Neural cell (in vitro differentiated cells): ENCODE data around the gene OR52A1. TPM values are rescaled to one million over a fixed set of nuclear protein-coding genes. Genes with fewer than 3 reads are reported as not detected.

Experiments
- H2AFZ ChIP-seq: fragments of 200-600, 300-800 bp; sonication (generic), shearing (Covaris generic); 2 replicates; pipeline ENCODE4 v1.6.0; 2014; ENCODE audit warnings: low read depth, mild to moderate bottlenecking, antibody characterized with exemption, low read length, moderate library complexity
- H3F3A ChIP-seq: fragments of 200-600 bp; shearing (Covaris generic); 2 replicates; pipeline ENCODE4 v1.6.1; 2016; ENCODE audit warnings: mild to moderate bottlenecking, moderate library complexity, mixed read lengths, antibody characterized with exemption, low read length; ENCODE audit not compliant: insufficient read depth, poor library complexity, severe bottlenecking
- H3K27ac ChIP-seq: fragments of 200-600, 300-800 bp; sonication (generic), shearing (Covaris generic); 2 replicates; pipeline ENCODE4 v1.5.1; 2014; ENCODE audit warnings: mild to moderate bottlenecking, low read length, moderate library complexity
- H3K27me3 ChIP-seq: fragments of 300-800, 200-600 bp; sonication (generic), shearing (Covaris generic); 2 replicates; pipeline ENCODE4 v1.6.0; 2014; ENCODE audit warnings: mild to moderate bottlenecking, low read depth, low read length, moderate library complexity; ENCODE audit not compliant: insufficient read depth
- H3K36me3 ChIP-seq: fragments of 300-800, 200-600 bp; sonication (generic), shearing (Covaris generic); 2 replicates; pipeline ENCODE4 v1.5.1; 2014; ENCODE audit warnings: mild to moderate bottlenecking, antibody characterized with exemption, low read length, moderate library complexity; ENCODE audit not compliant: insufficient read depth
- H3K4me2 ChIP-seq: fragments of 300-800, 200-600 bp; sonication (generic), shearing (Covaris generic); 2 replicates; pipeline ENCODE4 v1.6.0; 2014; ENCODE audit warnings: mild to moderate bottlenecking, low read length
- H3K4me3 ChIP-seq: fragments of 300-800, 200-600 bp; sonication (generic), shearing (Covaris generic); 2 replicates; pipeline ENCODE4 v1.5.1; 2014; ENCODE audit warnings: mild to moderate bottlenecking, low read length, moderate library complexity
- H3K79me2 ChIP-seq: fragments of 200-600 bp; shearing (Covaris generic); replicated peaks from 2 replicates; pipeline ENCODE4 v1.6.0; 2014; ENCODE audit warnings: mild to moderate bottlenecking, low read length, moderate library complexity; ENCODE audit not compliant: insufficient read depth
- H3K9ac ChIP-seq: fragments of 300-800, 200-600 bp; sonication (generic), shearing (Covaris generic); 2 replicates; pipeline ENCODE4 v1.6.1; 2016; ENCODE audit warnings: mild to moderate bottlenecking, low read length, mixed read lengths
- H3K9me2 ChIP-seq: fragments of 200-600 bp; shearing (Covaris generic); 2 replicates; pipeline ENCODE4 v1.6.1; 2016; ENCODE audit warnings: mild to moderate bottlenecking, low read length, mixed read lengths; ENCODE audit not compliant: insufficient read depth
- H3K9me3 ChIP-seq: fragments of 200-600, 300-800 bp; sonication (generic), shearing (Covaris generic); 2 replicates; pipeline ENCODE4 v1.6.1; 2016; ENCODE audit warnings: mild to moderate bottlenecking, mixed run types, low read length, moderate library complexity, mixed read lengths
- H4K20me1 ChIP-seq: fragments of 200-600 bp; shearing (Covaris generic); 2 replicates; pipeline ENCODE4 v1.6.1; 2016; ENCODE audit warnings: mild to moderate bottlenecking, mixed run types; ENCODE audit not compliant: insufficient read depth
- EP300 ChIP-seq: fragments of 450-650 bp; conservative IDR thresholded peaks from 2 replicates; pipeline ENCODE4 v1.6.1; 2014; ENCODE audit warnings: antibody characterized with exemption, mild to moderate bottlenecking, moderate library complexity; ENCODE audit not compliant: poor library complexity, severe bottlenecking
- EZH2 ChIP-seq: fragments of 200-600, 300-800 bp; shearing (Covaris generic), sonication (generic); IDR thresholded peaks from 2 replicates; pipeline ENCODE4 v1.6.1; 2014; ENCODE audit warnings: antibody characterized with exemption, low read length, borderline replicate concordance, mild to moderate bottlenecking; ENCODE audit not compliant: insufficient read depth, poor library complexity, severe bottlenecking
- MXI1 ChIP-seq: fragments of 450-650 bp; conservative IDR thresholded peaks from 2 replicates; pipeline ENCODE4 v1.6.1; 2014; ENCODE audit warnings: antibody characterized with exemption, mild to moderate bottlenecking; ENCODE audit not compliant: poor library complexity, severe bottlenecking
- POLR2AphosphoS5 ChIP-seq: IDR thresholded peaks from 2 replicates; pipeline ENCODE4 v1.6.1; 2012
- RAD21 ChIP-seq: fragments of 450-650 bp; conservative IDR thresholded peaks from 2 replicates; pipeline ENCODE4 v1.6.1; 2014; ENCODE audit warnings: antibody characterized with exemption, mild to moderate bottlenecking, moderate library complexity
- SMC3 ChIP-seq: fragments of 450-650 bp; conservative IDR thresholded peaks from 2 replicates; pipeline ENCODE4 v1.6.1; 2014; ENCODE audit warnings: antibody characterized with exemption, mild to moderate bottlenecking, moderate library complexity; ENCODE audit not compliant: poor library complexity
- TAF1 ChIP-seq: IDR thresholded peaks from 2 replicates; pipeline ENCODE4 v1.6.1; 2012; ENCODE audit warnings: low read depth
- polyA plus RNA-seq: library from polyadenylated mRNA; depleted of rRNA; stranded (reverse); fragments of >200 nt; gene quantifications from 2 replicates; pipeline ENCODE4 v1.2.3, GENCODE V29; 2014
- TF ChIP-seq, protein P1 (sequence below): IDR thresholded peaks from 2 replicates; pipeline ENCODE4 v1.6.1; 2012; ENCODE audit warnings: borderline replicate concordance
- TF ChIP-seq, protein P2 (sequence below): fragments of 450-650 bp; IDR thresholded peaks from 2 replicates; pipeline ENCODE4 v1.5.1; 2014; ENCODE audit warnings: antibody characterized with exemption, mild to moderate bottlenecking, moderate library complexity; ENCODE audit not compliant: poor library complexity, severe bottlenecking

OR52A1 gene
- polyA plus RNA-seq, 1 donor from 2014 or later, result not detected

DNA sequence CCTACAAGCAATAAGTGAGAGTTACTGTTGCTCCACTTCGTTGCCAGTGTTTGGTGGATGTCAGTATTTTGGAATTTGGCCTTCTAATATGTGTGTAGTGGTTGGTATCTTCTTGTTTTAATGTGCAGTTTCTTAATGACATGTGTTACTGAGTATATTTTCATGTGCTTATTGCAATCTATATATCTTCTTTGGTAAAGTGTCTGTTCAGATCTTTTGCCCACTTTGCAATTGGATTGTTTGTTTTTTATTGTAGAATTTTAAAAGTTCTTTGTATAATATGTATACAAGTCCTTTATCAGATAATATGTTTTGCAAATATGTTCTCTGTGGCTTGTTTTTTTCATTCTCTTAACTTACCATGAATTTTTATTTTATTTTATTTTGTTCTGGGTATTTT, 38.2 kb upstream of the OR52A1 start:
- H3K4me2 ChIP-seq, result no peak overlapping the region
- H3K9ac ChIP-seq, result no peak overlapping the region
- H3K36me3 ChIP-seq, result no peaks in the 10 kb centered on the region
- no peak overlapping the region for H3K27ac ChIP-seq
- no peaks in the 10 kb centered on the region for H3K79me2 ChIP-seq
- no peaks in the 10 kb centered on the region for H3K9me2 ChIP-seq
- no peaks in the 10 kb centered on the region for H3K27me3 ChIP-seq
- no peaks in the 10 kb centered on the region for H3F3A ChIP-seq
- no peak overlapping the region for H2AFZ ChIP-seq
- no peaks in the 10 kb centered on the region for H4K20me1 ChIP-seq
- H3K4me3 ChIP-seq, result no peak overlapping the region
- no peak for TF ChIP-seq SMC3
- no peak for TF ChIP-seq POLR2AphosphoS5
- TF ChIP-seq EP300, result no peak
- no peak for TF ChIP-seq MXI1
- TF ChIP-seq, protein P1, sequence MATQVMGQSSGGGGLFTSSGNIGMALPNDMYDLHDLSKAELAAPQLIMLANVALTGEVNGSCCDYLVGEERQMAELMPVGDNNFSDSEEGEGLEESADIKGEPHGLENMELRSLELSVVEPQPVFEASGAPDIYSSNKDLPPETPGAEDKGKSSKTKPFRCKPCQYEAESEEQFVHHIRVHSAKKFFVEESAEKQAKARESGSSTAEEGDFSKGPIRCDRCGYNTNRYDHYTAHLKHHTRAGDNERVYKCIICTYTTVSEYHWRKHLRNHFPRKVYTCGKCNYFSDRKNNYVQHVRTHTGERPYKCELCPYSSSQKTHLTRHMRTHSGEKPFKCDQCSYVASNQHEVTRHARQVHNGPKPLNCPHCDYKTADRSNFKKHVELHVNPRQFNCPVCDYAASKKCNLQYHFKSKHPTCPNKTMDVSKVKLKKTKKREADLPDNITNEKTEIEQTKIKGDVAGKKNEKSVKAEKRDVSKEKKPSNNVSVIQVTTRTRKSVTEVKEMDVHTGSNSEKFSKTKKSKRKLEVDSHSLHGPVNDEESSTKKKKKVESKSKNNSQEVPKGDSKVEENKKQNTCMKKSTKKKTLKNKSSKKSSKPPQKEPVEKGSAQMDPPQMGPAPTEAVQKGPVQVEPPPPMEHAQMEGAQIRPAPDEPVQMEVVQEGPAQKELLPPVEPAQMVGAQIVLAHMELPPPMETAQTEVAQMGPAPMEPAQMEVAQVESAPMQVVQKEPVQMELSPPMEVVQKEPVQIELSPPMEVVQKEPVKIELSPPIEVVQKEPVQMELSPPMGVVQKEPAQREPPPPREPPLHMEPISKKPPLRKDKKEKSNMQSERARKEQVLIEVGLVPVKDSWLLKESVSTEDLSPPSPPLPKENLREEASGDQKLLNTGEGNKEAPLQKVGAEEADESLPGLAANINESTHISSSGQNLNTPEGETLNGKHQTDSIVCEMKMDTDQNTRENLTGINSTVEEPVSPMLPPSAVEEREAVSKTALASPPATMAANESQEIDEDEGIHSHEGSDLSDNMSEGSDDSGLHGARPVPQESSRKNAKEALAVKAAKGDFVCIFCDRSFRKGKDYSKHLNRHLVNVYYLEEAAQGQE, result no peak
- TF ChIP-seq RAD21, result no peak
- TF ChIP-seq TAF1, result no peak
- TF ChIP-seq, protein P2, sequence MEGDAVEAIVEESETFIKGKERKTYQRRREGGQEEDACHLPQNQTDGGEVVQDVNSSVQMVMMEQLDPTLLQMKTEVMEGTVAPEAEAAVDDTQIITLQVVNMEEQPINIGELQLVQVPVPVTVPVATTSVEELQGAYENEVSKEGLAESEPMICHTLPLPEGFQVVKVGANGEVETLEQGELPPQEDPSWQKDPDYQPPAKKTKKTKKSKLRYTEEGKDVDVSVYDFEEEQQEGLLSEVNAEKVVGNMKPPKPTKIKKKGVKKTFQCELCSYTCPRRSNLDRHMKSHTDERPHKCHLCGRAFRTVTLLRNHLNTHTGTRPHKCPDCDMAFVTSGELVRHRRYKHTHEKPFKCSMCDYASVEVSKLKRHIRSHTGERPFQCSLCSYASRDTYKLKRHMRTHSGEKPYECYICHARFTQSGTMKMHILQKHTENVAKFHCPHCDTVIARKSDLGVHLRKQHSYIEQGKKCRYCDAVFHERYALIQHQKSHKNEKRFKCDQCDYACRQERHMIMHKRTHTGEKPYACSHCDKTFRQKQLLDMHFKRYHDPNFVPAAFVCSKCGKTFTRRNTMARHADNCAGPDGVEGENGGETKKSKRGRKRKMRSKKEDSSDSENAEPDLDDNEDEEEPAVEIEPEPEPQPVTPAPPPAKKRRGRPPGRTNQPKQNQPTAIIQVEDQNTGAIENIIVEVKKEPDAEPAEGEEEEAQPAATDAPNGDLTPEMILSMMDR, result no peak
- no peak for TF ChIP-seq EZH2
- no peaks in the 10 kb centered on the region for H3K9me3 ChIP-seq

DNA sequence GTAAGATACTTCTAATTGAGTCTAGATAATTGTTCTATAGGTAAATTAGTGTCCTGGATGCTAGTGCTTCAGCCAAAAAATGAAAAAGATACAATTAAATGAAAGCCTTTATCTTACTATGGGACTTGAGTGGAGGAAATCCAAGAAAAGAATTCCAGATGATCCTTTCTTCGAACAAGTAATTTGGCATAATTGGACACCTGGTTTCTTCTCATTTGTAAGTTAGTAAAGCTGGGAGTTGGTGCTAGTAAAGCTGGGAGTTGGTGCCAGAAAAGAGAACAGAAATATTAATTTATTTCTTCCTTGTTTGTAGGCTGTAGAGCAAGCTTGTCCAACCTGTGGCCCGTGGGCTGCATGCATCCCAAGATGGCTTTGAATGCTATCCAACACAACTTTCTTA, 33.6 kb upstream of the OR52A1 start:
- Histone ChIP-seq H3K79me2 (no peaks in the 10 kb centered on the region), H3K9me3 (no peaks in the 10 kb centered on the region), H3K4me2 (no peak overlapping the region), H2AFZ (no peak overlapping the region), H3K4me3 (no peak overlapping the region), H3K9ac (no peak overlapping the region), H4K20me1 (no peaks in the 10 kb centered on the region), H3K36me3 (no peaks in the 10 kb centered on the region), H3F3A (no peaks in the 10 kb centered on the region), H3K27me3 (no peaks in the 10 kb centered on the region), H3K27ac (no peak overlapping the region), H3K9me2 (no peaks in the 10 kb centered on the region)
- no peak for TF ChIP-seq TAF1
- TF ChIP-seq EP300, result no peak
- no peak for TF ChIP-seq SMC3
- no peak for TF ChIP-seq POLR2AphosphoS5
- TF ChIP-seq, protein P2, result no peak
- no peak for TF ChIP-seq MXI1
- no peak for TF ChIP-seq EZH2
- TF ChIP-seq, protein P1, result no peak
- TF ChIP-seq RAD21, result no peak
